K562 (cell line): ENCODE results near the gene GPC2. TPM values are rescaled to one million over a fixed set of nuclear protein-coding genes. Genes with fewer than 3 reads are reported as not detected.
"Not testable (repeated sequence)": the region's sequence is repeated elsewhere in the genome, so short reads cannot be mapped to it uniquely, and the experiment has no call there.

Experiments
- ATAC-seq: fragments of 200-7000 bp; cut with Tn5 transposase; 3 replicates; pipeline ENCODE4 v1.9.1; 2020; ENCODE audit warnings: moderate library complexity
- BruUV-seq: library from RNA; stranded (reverse); fragments of 400-500 nt; replicated peaks from 2 replicates; lab custom pipeline; 2021; lab: Mats Ljungman, UMichigan
- CTCF ChIA-PET: fragments of 300-600 bp; formaldehyde crosslinking; extraction: SDS; loops from one replicate; lab custom pipeline; 2021; ENCODE audit warnings: low intra/inter-chr PET ratio; lab: Yijun Ruan, JAX
- POLR2A ChIA-PET: fragments of 300-600, 350-650 bp; sonication (Branson Sonifier 250); formaldehyde crosslinking; extraction: SDS; loops from one replicate; lab custom pipeline; 2021; ENCODE audit warnings: antibody characterized with exemption, inconsistent platforms; lab: Yijun Ruan, JAX
- DNase-seq, 4 experiments: peaks; one replicate each; pipeline versions ENCODE4 v3.0.0 to v3.0.0-alpha.2; 2011 to 2018; ENCODE audit warnings: low spot score in 3 of 4, mixed read lengths in 3 of 4; ENCODE audit errors: extremely low read depth in 1 of 4
- FAIRE-seq: peaks from 2 replicates; lab custom pipeline; 2011; peaks lifted over from hg19 to GRCh38; lab: Jason Lieb, UNC
- H2AFZ ChIP-seq: 2 replicates; pipeline ENCODE4 v1.6.0; 2011; ENCODE audit warnings: low read depth, low read length, control low read depth, inconsistent platforms
- H3K27ac ChIP-seq: fragments of 200-600 bp; 3 replicates; pipeline ENCODE4 v1.8.0; 2011; ENCODE audit warnings: low read depth, mild to moderate bottlenecking, control low read depth, inconsistent platforms, low read length, moderate library complexity, mixed read lengths; ENCODE audit errors: extremely low read depth
- H3K27me3 ChIP-seq, 2 experiments: fragments of 300-600 bp in 1 of 2; 2 replicates in 1 of 2; 3 replicates in 1 of 2; pipeline versions ENCODE4 v1.6.0 to v1.8.0; 2011; ENCODE audit warnings: inconsistent platforms in 2 of 2, low read length in 2 of 2, mild to moderate bottlenecking in 1 of 2, mixed read lengths in 1 of 2, moderate library complexity in 1 of 2; ENCODE audit not compliant: control insufficient read depth in 2 of 2, insufficient read depth in 2 of 2
- H3K36me3 ChIP-seq: fragments of 300-600 bp; 3 replicates; pipeline ENCODE4 v1.8.0; 2011; ENCODE audit warnings: mild to moderate bottlenecking, low read length, inconsistent platforms; ENCODE audit not compliant: control insufficient read depth, insufficient read depth
- H3K4me1 ChIP-seq, 2 experiments: fragments of 200-600 bp in 1 of 2; replicated peaks in 1 of 2; 2 replicates in 1 of 2; 3 replicates in 1 of 2; pipeline versions ENCODE4 v1.5.1 to v1.8.0; 2011; ENCODE audit warnings: inconsistent platforms in 2 of 2, low read length in 2 of 2, mild to moderate bottlenecking in 1 of 2, mixed read lengths in 1 of 2, moderate library complexity in 1 of 2; ENCODE audit not compliant: control insufficient read depth in 2 of 2, insufficient read depth in 2 of 2
- H3K4me2 ChIP-seq: 2 replicates; pipeline ENCODE4 v1.6.1; 2011; ENCODE audit warnings: low read length, control low read depth, inconsistent platforms, mixed read lengths; ENCODE audit not compliant: insufficient read depth
- H3K4me3 ChIP-seq: fragments of 200-600 bp; sonication (generic), shearing (Covaris generic); 2 replicates; pipeline ENCODE4 v1.5.1; 2016; ENCODE audit warnings: control low read depth, inconsistent platforms
- H3K79me2 ChIP-seq: fragments of 200-600 bp; 3 replicates; pipeline ENCODE4 v1.8.0; 2011; ENCODE audit warnings: low read length, inconsistent platforms; ENCODE audit not compliant: control insufficient read depth, insufficient read depth
- H3K9ac ChIP-seq, 2 experiments: 2 replicates each; pipeline versions ENCODE4 v1.6.0 to v1.6.1; 2011; ENCODE audit warnings: low read depth in 2 of 2, low read length in 2 of 2, control low read depth in 1 of 2, inconsistent platforms in 1 of 2, mild to moderate bottlenecking in 1 of 2, mixed read lengths in 1 of 2; ENCODE audit not compliant: insufficient read depth in 1 of 2
- H3K9me1 ChIP-seq: one replicate; pipeline ENCODE4 v1.6.0; 2011; ENCODE audit warnings: inconsistent platforms, mild to moderate bottlenecking, low read length, moderate library complexity; ENCODE audit not compliant: control insufficient read depth, insufficient read depth
- H3K9me3 ChIP-seq: replicated peaks from 2 replicates; pipeline ENCODE4 v1.5.1; 2011; ENCODE audit warnings: low read depth, low read length, inconsistent platforms; ENCODE audit not compliant: control insufficient read depth, insufficient read depth
- H4K20me1 ChIP-seq: replicated peaks from 2 replicates; pipeline ENCODE4 v1.6.1; 2011; ENCODE audit warnings: low read length, inconsistent platforms, mixed read lengths; ENCODE audit not compliant: control insufficient read depth, insufficient read depth
- HDAC8 ChIP-seq: fragments of 450-650 bp; IDR thresholded peaks from 2 replicates; pipeline ENCODE4 v1.6.1; 2016; ENCODE audit warnings: mild to moderate bottlenecking, missing genetic modification characterization, moderate library complexity, missing compliant biosample characterization
- HMG20A ChIP-seq: fragments of 450-650 bp; formaldehyde crosslinking; conservative IDR thresholded peaks from 2 replicates; pipeline ENCODE4 v1.4.0; 2020; ENCODE audit warnings: mild to moderate bottlenecking, mixed read lengths
- NCOA6 ChIP-seq: fragments of 450-650 bp; IDR thresholded peaks from 2 replicates; pipeline ENCODE4 v1.6.1; 2017; ENCODE audit warnings: mild to moderate bottlenecking
- NR3C1 ChIP-seq: sonication (generic); formaldehyde crosslinking; IDR thresholded peaks from 2 replicates; pipeline ENCODE4 v1.8.1; 2022; ENCODE audit warnings: missing genetic modification reagents
- POLR2B ChIP-seq: fragments of 450-650 bp; IDR thresholded peaks from 2 replicates; pipeline ENCODE4 v1.6.1; 2018; ENCODE audit warnings: low read depth; ENCODE audit not compliant: partially characterized antibody
- TEAD2 ChIP-seq: fragments of 450-650 bp; IDR thresholded peaks from 2 replicates; pipeline ENCODE4 v1.6.1; 2016; ENCODE audit warnings: missing genetic modification characterization, control low read depth, missing compliant biosample characterization
- ZNF717 ChIP-seq: fragments of 250-450 bp; sonication (Bioruptor Pico); IDR thresholded peaks from 2 replicates; pipeline ENCODE4 v1.5.0; 2021
- WGBS: fragments of 100-300 bp; shearing (Covaris generic); methylation state at CpG from one replicate; pipeline ENCODE4 v1.1.6; 2016; ENCODE audit warnings: low coverage, mixed read lengths; ENCODE audit not compliant: insufficient coverage; ENCODE audit errors: missing lambda C conversion rate; 5-methylcytosine and 5-hydroxymethylcytosine counted together
- in situ Hi-C: fragments of 300-500 bp; cut with MboI; formaldehyde crosslinking; loops from 4 replicates; pipeline ENCODE4 v1.15.0; 2018; ENCODE audit warnings: inconsistent platforms, mixed read lengths
- intact Hi-C: fragments of 100-400 bp; cut with micrococcal nuclease; formaldehyde crosslinking; loops from 2 replicates; pipeline ENCODE4 v1.14.2; 2022
- polyA plus RNA-seq, 8 experiments: library from polyadenylated mRNA; depleted of rRNA in 4 of 8; stranded (reverse) in 5 of 8; unstranded in 3 of 8; fragments of >200 nt; fragmentation: Nextera tagmentation in 2 of 8; fragmentation: Illumina TruSeq in 1 of 8; extraction: Ambion mirVana in 2 of 8; extraction: Trizol in 1 of 8; gene quantifications; 2 replicates each; pipeline versions ENCODE4 v1.2.1 to v1.2.3, GENCODE V29; 2011 to 2014; ENCODE audit warnings: inconsistent platforms in 1 of 8, missing spikeins in 1 of 8
- total RNA-seq, 7 experiments: library from RNA; depleted of rRNA in 6 of 7; stranded (reverse); fragments of >200 nt in 6 of 7; fragmentation: Illumina TruSeq in 2 of 7; extraction: Trizol in 2 of 7; gene quantifications; 2 replicates each; pipeline versions ENCODE4 v1.2.1 to v1.2.3, GENCODE V29; 2011 to 2021; ENCODE audit warnings: low replicate concordance in 1 of 7

The GPC2 gene
- total and polyA plus RNA-seq, 9 of the 15 experiments (the other 6 are each of a cell fraction or from before 2014, with no cell fraction given) = 0.06 to 7.7 (median 1.4) TPM; not detected in 1

- no peak for TF ChIP-seq NR3C1 (CRISPR knock-in tag)
- no peak for TF ChIP-seq HDAC8
- TF ChIP-seq POLR2B = no peak
- TF ChIP-seq HMG20A (CRISPR knock-in tag) = no peak
- TF ChIP-seq ZNF717 (CRISPR knock-in tag) = no peak
- no peak for TF ChIP-seq NCOA6
- TF ChIP-seq TEAD2 (tag) = no peak
- TF ChIP-seq, all 486 proteins: peak for 0
Observed at GRCh38 chr7:100185726-100186125, 8.5 kb upstream of the GPC2 start (continued).

- H3K36me3 ChIP-seq, CTCF ChIA-PET, in situ Hi-C loops, H3K9me1 ChIP-seq, H3K79me2 ChIP-seq, H4K20me1 ChIP-seq, H3K4me3 ChIP-seq, intact Hi-C loops, H3K27me3 ChIP-seq, H3K4me1 ChIP-seq, DNase-seq, H2AFZ ChIP-seq, ATAC-seq, H3K4me2 ChIP-seq, BruUV-seq, H3K27ac ChIP-seq, FAIRE-seq, H3K9ac ChIP-seq, H3K9me3 ChIP-seq: not testable (repeated sequence)
- POLR2A ChIA-PET = interaction anchor here (0.6 kb wide), 1 partner anchor 472 kb away, joined by 3 read pairs; no protein-coding TSS in a partner anchor
- 46% methylated on average over 6 of the region's 6 CpGs for WGBS
Observed at GRCh38 chr7:100183090-100183489, 5.9 kb upstream of the GPC2 start.
